Measurements from ENCODE around the gene ATP6AP1. TPM values are rescaled to one million over a fixed set of nuclear protein-coding genes. Genes with fewer than 3 reads are reported as not detected.

The ATP6AP1 gene
- total and polyA plus RNA-seq, 10 donors, result 34.2 to 127 (median 82.0) TPM

DNA sequence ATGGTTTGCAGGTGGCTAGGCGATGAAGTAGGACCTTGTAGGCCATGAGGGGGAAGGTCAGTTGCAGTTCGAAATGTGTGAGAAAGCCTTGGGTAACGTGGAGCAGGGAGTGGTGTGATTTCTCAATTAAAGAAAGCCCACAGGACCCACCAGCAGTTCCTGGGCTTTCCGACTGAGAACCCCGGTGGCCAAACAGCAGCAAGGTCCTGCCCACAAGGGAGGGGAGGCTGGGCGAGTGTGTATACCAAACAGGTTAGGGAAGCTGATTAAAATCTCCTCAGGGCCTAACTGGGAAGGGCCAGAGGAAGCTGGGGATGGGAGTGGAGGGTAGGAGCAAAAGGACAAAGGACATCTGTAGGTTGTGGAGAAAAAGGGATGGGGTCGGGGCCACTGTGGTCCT is 2.4 kb downstream of the ATP6AP1 start:
- Histone ChIP-seq H3K27ac (peak overlapping the region in 7 of 8 donors; percentile 27 to 94 (median 90)), H3K9me3 (no peaks in the 10 kb centered on the region), H3K4me3 (peak overlapping the region in 1 of 8 donors; percentile 86), H3K4me1 (peaks cover 3 to 55% (median 27%) of the 10 kb centered on the region in 6 donors), H3K27me3 (replicated peaks in 1 of 7) (no peaks in the 10 kb centered on the region), H3K36me3 (peaks cover 0 to 45% (median 15%) of the 10 kb centered on the region in 6 donors)
- intact Hi-C loops (cut with DNase I; ENCODE audit: low total_unique reads), result no loop called here
- DNase-seq, result no peak
- no peak for TF ChIP-seq POLR2AphosphoS5 (IDR thresholded peaks at IDR 0.05)
- 28 to 64% (median 48%) methylated on average over 7 of the region's 7 CpGs for WGBS, 5 donors

DNA sequence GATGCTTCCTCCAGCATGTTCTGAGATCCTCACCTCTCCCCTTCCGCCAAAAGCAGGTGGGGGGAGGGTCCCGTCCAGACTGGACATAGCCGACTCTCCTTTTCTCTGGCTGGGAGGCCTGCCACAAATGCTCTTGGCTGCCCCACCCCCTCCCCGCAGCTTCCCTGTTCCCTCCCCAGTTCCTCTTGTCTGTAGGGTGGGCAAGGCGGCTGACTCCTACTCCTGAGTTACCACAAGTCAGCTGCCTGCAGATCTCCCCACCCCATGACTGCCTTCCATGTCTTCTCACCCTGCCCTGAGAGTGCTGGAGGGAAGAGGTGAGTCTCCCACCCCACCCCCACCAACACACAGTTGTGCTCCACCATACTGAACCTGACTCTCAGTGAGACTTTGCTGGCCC is 2.9 kb downstream of the ATP6AP1 start:
- DNase-seq, result no peak
- intact Hi-C loops (cut with DNase I; ENCODE audit: low total_unique reads), result no loop called here
- TF ChIP-seq POLR2A (IDR thresholded peaks at IDR 0.05), result no peak
- TF ChIP-seq POLR2AphosphoS5 (IDR thresholded peaks at IDR 0.05), result no peak
- TF ChIP-seq, protein P1, sequence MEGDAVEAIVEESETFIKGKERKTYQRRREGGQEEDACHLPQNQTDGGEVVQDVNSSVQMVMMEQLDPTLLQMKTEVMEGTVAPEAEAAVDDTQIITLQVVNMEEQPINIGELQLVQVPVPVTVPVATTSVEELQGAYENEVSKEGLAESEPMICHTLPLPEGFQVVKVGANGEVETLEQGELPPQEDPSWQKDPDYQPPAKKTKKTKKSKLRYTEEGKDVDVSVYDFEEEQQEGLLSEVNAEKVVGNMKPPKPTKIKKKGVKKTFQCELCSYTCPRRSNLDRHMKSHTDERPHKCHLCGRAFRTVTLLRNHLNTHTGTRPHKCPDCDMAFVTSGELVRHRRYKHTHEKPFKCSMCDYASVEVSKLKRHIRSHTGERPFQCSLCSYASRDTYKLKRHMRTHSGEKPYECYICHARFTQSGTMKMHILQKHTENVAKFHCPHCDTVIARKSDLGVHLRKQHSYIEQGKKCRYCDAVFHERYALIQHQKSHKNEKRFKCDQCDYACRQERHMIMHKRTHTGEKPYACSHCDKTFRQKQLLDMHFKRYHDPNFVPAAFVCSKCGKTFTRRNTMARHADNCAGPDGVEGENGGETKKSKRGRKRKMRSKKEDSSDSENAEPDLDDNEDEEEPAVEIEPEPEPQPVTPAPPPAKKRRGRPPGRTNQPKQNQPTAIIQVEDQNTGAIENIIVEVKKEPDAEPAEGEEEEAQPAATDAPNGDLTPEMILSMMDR (IDR thresholded peaks at IDR 0.05 in 8 of 11, conservative IDR thresholded peaks at IDR 0.05 in 3 of 11), result no peak
- WGBS, 5 donors, result 20 to 53% (median 41%) methylated on average over 2 to 5 of the region's 5 CpGs
- Histone ChIP-seq H3K27me3 (replicated peaks in 1 of 7) (no peaks in the 10 kb centered on the region), H3K4me3 (peak overlapping the region in 1 of 8 donors; percentile 86), H3K4me1 (peaks cover 3 to 59% (median 30%) of the 10 kb centered on the region in 6 donors), H3K27ac (peak overlapping the region in 7 of 8 donors; percentile 27 to 94 (median 90)), H3K9me3 (no peaks in the 10 kb centered on the region), H3K36me3 (peaks cover 0 to 46% (median 15%) of the 10 kb centered on the region in 6 donors)

DNA sequence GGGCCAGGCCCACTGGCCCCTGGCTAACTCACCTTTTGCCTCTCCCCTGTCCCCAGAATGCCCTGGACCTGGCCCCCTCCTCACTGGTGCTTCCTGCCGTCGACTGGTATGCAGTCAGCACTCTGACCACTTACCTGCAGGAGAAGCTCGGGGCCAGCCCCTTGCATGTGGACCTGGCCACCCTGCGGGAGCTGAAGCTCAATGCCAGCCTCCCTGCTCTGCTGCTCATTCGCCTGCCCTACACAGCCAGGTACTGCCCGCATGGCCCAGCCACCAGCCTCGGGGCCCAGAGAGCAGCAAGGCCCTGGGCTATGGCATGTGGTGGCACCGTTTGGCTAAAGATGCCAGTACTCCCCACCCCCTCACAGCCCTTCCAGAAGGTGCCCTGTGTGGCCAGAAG is 3.7 kb downstream of the ATP6AP1 start:
- DNase-seq, result peak; percentile 72
- Histone ChIP-seq H3K36me3 (peaks cover 0 to 46% (median 15%) of the 10 kb centered on the region in 6 donors), H3K4me3 (no peak overlapping the region), H3K9me3 (no peaks in the 10 kb centered on the region), H3K4me1 (peaks cover 3 to 53% (median 27%) of the 10 kb centered on the region in 6 donors), H3K27me3 (replicated peaks in 1 of 7) (no peaks in the 10 kb centered on the region), H3K27ac (peak overlapping the region in 3 of 8 donors; percentile 92 to 94 (median 93))
- intact Hi-C loops (cut with DNase I; ENCODE audit: low total_unique reads), result no loop called here
- WGBS, 5 donors, result 84 to 100% (median 91%) methylated on average over 4 to 8 of the region's 8 CpGs; no CpG with 5 or more reads in 1 of the 5 donors
- TF ChIP-seq, protein P1 (IDR thresholded peaks at IDR 0.05 in 8 of 11, conservative IDR thresholded peaks at IDR 0.05 in 3 of 11), result no peak
- TF ChIP-seq POLR2AphosphoS5 (IDR thresholded peaks at IDR 0.05), result no peak
- no peak for TF ChIP-seq POLR2A (IDR thresholded peaks at IDR 0.05)

DNA sequence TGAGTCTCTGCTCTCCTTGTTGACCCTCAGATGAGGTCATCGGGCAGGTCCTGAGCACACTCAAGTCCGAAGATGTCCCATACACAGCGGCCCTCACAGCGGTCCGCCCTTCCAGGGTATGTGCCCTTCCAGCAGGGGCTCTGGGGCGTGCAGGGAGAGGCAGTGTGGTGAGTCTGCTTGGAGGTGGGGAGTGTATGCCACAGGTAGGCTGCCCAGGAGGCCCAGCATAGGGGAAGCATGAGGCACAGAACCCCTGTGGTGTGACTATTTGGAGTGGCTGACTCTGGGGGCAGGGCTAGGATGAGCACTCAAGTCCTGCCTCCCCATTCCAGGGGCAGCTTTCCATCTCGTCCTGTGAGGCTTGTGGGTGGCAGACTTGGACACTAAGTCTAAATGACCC is 5.1 kb downstream of the ATP6AP1 start:
- DNase-seq, result peak; percentile 76
- no peak overlapping the region for H3K4me3 ChIP-seq
- WGBS, 5 donors, result 79 to 97% (median 88%) methylated on average over 3 to 7 of the region's 7 CpGs
- H3K4me1 ChIP-seq, result peaks cover 2 to 55% (median 28%) of the 10 kb centered on the region in 6 donors
- intact Hi-C loops (cut with DNase I; ENCODE audit: low total_unique reads), result no loop called here
- peaks cover 0 to 48% (median 15%) of the 10 kb centered on the region in 6 donors for H3K36me3 ChIP-seq
- no peaks in the 10 kb centered on the region for H3K9me3 ChIP-seq
- H3K27ac ChIP-seq, result no peak overlapping the region
- TF ChIP-seq, protein P1 (IDR thresholded peaks at IDR 0.05 in 8 of 11, conservative IDR thresholded peaks at IDR 0.05 in 3 of 11), result no peak
- TF ChIP-seq POLR2A (IDR thresholded peaks at IDR 0.05) (no peak), POLR2AphosphoS5 (IDR thresholded peaks at IDR 0.05) (no peak)
- H3K27me3 ChIP-seq (replicated peaks in 1 of 7), result no peaks in the 10 kb centered on the region
